Endodermal cell (in vitro differentiated cells): ENCODE data around the gene PHF19. TPM values are rescaled to one million over a fixed set of nuclear protein-coding genes. Genes with fewer than 3 reads are reported as not detected.

ENCODE experiments used
- DNase-seq: peaks from one replicate; pipeline ENCODE4 v3.0.0-alpha.2; 2017
- H3K27ac ChIP-seq: 2 replicates; pipeline ENCODE4 v1.5.1; 2013; ENCODE audit warnings: mild to moderate bottlenecking, low read depth, low read length, moderate library complexity
- H3K27me3 ChIP-seq: 2 replicates; pipeline ENCODE4 v1.6.1; 2013; ENCODE audit warnings: mild to moderate bottlenecking, low read length, moderate library complexity; ENCODE audit not compliant: insufficient read depth, control insufficient read depth, poor library complexity, severe bottlenecking
- H3K36me3 ChIP-seq: 2 replicates; pipeline ENCODE4 v1.7.0; 2013; ENCODE audit warnings: mild to moderate bottlenecking, low read length, moderate library complexity; ENCODE audit not compliant: control insufficient read depth, insufficient read depth
- H3K4me1 ChIP-seq: one replicate; pipeline ENCODE4 v1.7.0; 2013; ENCODE audit warnings: low read length; ENCODE audit not compliant: control insufficient read depth, insufficient read depth
- H3K4me3 ChIP-seq: 2 replicates; pipeline ENCODE4 v1.5.1; 2013; ENCODE audit warnings: mild to moderate bottlenecking, low read length, moderate library complexity
- H3K9ac ChIP-seq: 2 replicates; pipeline ENCODE4 v1.6.1; 2013; ENCODE audit warnings: mild to moderate bottlenecking, low read length, moderate library complexity; ENCODE audit not compliant: poor library complexity, severe bottlenecking; ENCODE audit errors: extremely low read depth
- H3K9me3 ChIP-seq: 2 replicates; pipeline ENCODE4 v1.6.1; 2013; ENCODE audit warnings: mild to moderate bottlenecking, low read length, moderate library complexity; ENCODE audit not compliant: control insufficient read depth
- H3K27ac Mint-ChIP-seq: 2 replicates; pipeline ENCODE4 v1.8.0; 2020; ENCODE audit warnings: mixed read lengths
- H3K27me3 Mint-ChIP-seq: 2 replicates; pipeline ENCODE4 v1.8.0; 2021; ENCODE audit warnings: mild to moderate bottlenecking, mixed read lengths; ENCODE audit not compliant: insufficient read depth
- H3K36me3 Mint-ChIP-seq: 2 replicates; pipeline ENCODE4 v1.8.0; 2020; ENCODE audit warnings: low read depth, mixed read lengths
- H3K4me1 Mint-ChIP-seq: 2 replicates; pipeline ENCODE4 v1.8.0; 2020; ENCODE audit warnings: mixed read lengths
- H3K4me3 Mint-ChIP-seq: 2 replicates; pipeline ENCODE4 v1.8.0; 2020; ENCODE audit warnings: mild to moderate bottlenecking, moderate library complexity, mixed read lengths
- H3K9me3 Mint-ChIP-seq: 2 replicates; pipeline ENCODE4 v1.8.0; 2020; ENCODE audit warnings: mild to moderate bottlenecking, mixed read lengths
- WGBS, 2 experiments: methylation state at CpG; one replicate each; pipeline versions ENCODE4 v1.1.5 to v1.1.7; 2013; ENCODE audit warnings: missing lambda C conversion rate in 2 of 2, mixed read lengths in 1 of 2; ENCODE audit not compliant: insufficient coverage in 1 of 2, insufficient read length in 1 of 2; 5-methylcytosine and 5-hydroxymethylcytosine counted together
- total RNA-seq, 2 donors: library from RNA; stranded (reverse); fragmentation: NEBNext Ultra II Directional in 1 of 2; extraction: Animal tissue kit (Norgen Biotek cat#: 25700) in 1 of 2; gene quantifications; 2 replicates in 1 of 2; 3 replicates in 1 of 2; pipeline ENCODE4 v1.2.1, GENCODE V29; 2021
- TF ChIP-seq, protein P1 (sequence below): fragments of 200-600 bp; sonication (generic); conservative IDR thresholded peaks from 2 replicates; pipeline ENCODE4 v1.5.0; 2021; ENCODE audit warnings: antibody characterized with exemption, mild to moderate bottlenecking

PHF19 gene
- total RNA-seq, 2 donors from 2014 or later: 17.9 to 21.9 TPM

DNA sequence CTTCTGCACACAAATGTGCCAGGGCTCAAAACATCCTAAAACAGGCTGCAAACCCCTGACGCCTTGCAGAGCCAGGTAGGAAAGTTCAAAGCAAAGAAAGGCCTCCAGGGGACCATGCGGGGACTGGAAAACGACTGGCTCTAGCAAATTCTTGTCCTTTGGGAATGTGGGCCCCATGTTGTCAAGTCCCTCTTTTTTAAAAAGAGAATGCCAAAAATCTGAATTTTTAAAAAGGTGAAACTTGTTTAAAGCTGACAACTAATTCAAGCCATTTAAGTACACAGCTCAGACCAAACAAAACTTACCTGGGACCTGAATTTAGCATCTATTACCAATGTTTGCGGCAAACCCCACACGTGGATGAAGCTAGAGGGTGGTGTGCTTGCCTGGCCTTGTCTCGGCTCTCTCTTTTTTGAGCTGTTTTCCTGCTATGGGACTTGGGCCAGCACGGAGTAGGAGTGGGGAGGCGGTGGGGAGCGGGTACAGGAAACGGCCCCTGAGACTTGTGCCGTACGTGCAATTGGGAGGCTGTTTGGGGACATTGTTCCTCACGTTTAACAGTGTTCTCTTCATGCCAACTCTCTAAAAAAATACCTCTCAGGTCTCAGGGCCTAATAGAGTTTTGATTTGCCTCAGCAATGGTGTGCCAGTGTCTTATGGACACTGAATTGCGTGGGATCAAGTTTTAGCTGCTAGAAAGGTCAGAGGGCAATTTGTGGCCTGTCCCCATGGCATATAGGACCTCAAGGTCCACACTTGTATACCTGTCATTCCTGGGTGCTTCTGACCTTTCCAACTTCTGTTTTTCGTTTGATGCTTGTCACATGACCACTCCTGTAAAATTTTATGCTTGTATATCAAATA is 15.1 kb upstream of the PHF19 start:
- no peaks in the 10 kb centered on the region for H3K9me3 ChIP-seq
- no peak overlapping the region for H3K9ac ChIP-seq
- DNase-seq: no peak
- Mint-ChIP-seq H3K27me3 (peaks cover 24% of the 10 kb centered on the region), H3K9me3 (no peaks in the 10 kb centered on the region), H3K36me3 (no peaks in the 10 kb centered on the region), H3K27ac (no peak overlapping the region), H3K4me1 (peaks cover 15% of the 10 kb centered on the region), H3K4me3 (no peak overlapping the region)
- TF ChIP-seq, protein P1, sequence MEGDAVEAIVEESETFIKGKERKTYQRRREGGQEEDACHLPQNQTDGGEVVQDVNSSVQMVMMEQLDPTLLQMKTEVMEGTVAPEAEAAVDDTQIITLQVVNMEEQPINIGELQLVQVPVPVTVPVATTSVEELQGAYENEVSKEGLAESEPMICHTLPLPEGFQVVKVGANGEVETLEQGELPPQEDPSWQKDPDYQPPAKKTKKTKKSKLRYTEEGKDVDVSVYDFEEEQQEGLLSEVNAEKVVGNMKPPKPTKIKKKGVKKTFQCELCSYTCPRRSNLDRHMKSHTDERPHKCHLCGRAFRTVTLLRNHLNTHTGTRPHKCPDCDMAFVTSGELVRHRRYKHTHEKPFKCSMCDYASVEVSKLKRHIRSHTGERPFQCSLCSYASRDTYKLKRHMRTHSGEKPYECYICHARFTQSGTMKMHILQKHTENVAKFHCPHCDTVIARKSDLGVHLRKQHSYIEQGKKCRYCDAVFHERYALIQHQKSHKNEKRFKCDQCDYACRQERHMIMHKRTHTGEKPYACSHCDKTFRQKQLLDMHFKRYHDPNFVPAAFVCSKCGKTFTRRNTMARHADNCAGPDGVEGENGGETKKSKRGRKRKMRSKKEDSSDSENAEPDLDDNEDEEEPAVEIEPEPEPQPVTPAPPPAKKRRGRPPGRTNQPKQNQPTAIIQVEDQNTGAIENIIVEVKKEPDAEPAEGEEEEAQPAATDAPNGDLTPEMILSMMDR: no peak
- no peak overlapping the region for H3K4me3 ChIP-seq
- H3K4me1 ChIP-seq: peaks cover 4% of the 10 kb centered on the region
- H3K27me3 ChIP-seq: peaks cover 21% of the 10 kb centered on the region
- WGBS, 2 experiments: 83 to 86% methylated on average over 11 to 15 of the region's 15 CpGs
- no peak overlapping the region for H3K27ac ChIP-seq
- no peaks in the 10 kb centered on the region for H3K36me3 ChIP-seq

DNA sequence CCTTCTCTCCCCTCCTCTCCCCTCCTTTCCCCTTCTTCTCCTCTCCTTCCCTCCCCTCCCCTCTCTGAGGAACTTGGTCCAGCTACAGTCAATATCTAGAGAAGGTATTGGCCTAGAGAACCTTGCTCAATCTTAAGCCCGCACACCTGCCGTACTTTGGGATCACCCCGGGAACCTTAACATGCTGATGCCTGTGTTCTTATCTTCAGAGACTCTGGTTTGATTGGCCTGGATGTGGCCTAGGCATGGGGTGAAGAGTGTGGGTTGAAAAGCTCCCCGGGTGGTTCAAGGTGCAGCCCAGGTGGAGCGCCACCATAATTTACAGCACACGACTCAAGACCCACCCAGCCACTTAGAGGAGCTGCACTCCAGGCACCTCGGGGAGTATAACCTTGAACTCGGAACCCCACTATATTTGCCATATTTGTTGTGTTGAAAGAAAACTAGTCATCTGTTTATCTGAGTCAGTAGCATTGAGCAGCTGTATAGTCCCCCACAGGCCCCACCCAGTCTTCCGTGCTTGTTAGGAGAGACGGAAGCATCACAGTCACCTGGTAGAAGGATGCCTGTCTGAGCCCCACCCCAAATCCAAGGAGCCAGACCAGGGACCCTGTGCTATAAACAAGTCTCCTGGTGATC is 14.4 kb upstream of the PHF19 start:
- peaks cover 15% of the 10 kb centered on the region for H3K4me1 Mint-ChIP-seq
- Histone ChIP-seq H3K9ac (no peak overlapping the region), H3K27me3 (peaks cover 21% of the 10 kb centered on the region), H3K4me1 (peaks cover 4% of the 10 kb centered on the region), H3K9me3 (no peaks in the 10 kb centered on the region), H3K36me3 (no peaks in the 10 kb centered on the region), H3K4me3 (no peak overlapping the region), H3K27ac (no peak overlapping the region)
- no peak for DNase-seq
- no peak overlapping the region for H3K4me3 Mint-ChIP-seq
- TF ChIP-seq, protein P1: no peak
- peaks cover 24% of the 10 kb centered on the region for H3K27me3 Mint-ChIP-seq
- no peak overlapping the region for H3K27ac Mint-ChIP-seq
- H3K9me3 Mint-ChIP-seq: no peaks in the 10 kb centered on the region
- 95 to 96% methylated on average over 8 to 10 of the region's 10 CpGs for WGBS, 2 experiments
- no peaks in the 10 kb centered on the region for H3K36me3 Mint-ChIP-seq

DNA sequence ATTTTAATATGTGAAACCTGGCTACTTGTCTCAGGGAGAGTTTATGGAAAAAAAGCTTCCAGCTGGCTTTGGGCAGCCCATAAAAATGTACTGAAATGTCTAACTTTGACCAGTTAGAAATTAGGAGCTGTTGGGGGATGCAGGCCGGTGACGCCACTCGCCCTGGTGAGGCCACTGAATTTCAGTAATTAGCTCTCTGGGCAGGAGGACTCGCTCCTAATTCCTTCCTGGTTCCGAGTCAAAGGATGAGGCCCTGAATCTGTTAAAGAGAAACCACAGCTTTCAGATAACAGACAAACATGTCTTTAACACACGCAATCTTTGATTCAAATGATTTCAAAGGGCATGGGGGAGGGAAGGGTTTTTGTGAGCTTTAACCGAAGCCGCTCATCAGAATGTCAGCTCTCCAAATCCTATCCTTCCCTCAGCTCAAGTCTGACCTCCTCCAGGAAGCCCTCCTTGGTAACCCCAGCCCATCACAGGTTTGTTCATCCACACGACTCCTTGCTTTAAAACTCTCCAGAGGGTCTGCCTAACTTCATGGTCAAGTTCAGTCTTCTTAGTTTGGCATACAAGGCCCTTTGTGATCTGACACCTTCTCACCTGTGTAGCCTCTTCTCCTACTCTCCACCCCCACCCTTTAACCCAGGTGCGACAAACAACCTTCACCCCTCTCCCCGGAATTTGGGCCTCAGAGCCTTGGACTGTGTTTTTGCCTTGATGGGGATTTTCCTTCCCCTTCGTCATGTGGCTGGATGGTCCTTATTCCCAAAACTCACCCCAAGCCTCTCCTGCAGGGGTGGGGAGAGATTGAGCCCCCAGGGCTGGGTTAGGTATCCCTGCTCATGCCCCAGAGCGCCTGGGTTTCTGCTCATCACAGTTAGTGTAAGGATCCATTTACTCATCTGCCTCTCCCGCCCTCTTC is 13.6 kb upstream of the PHF19 start:
- H3K27ac Mint-ChIP-seq: peak overlapping the region; percentile 62
- peaks cover 18% of the 10 kb centered on the region for H3K4me1 Mint-ChIP-seq
- no peak for DNase-seq
- no peaks in the 10 kb centered on the region for H3K36me3 Mint-ChIP-seq
- H3K27me3 Mint-ChIP-seq: peaks cover 24% of the 10 kb centered on the region
- Histone ChIP-seq H3K4me1 (peaks cover 4% of the 10 kb centered on the region), H3K9me3 (no peaks in the 10 kb centered on the region), H3K36me3 (no peaks in the 10 kb centered on the region), H3K27ac (no peak overlapping the region), H3K27me3 (peaks cover 21% of the 10 kb centered on the region), H3K4me3 (no peak overlapping the region), H3K9ac (no peak overlapping the region)
- no peaks in the 10 kb centered on the region for H3K9me3 Mint-ChIP-seq
- WGBS, 2 experiments: 77 to 84% methylated on average over 10 to 14 of the region's 14 CpGs
- TF ChIP-seq, protein P1: no peak
- H3K4me3 Mint-ChIP-seq: no peak overlapping the region
